H9 (cell line): ENCODE data around the gene CACNB4. TPM values are rescaled to one million over a fixed set of nuclear protein-coding genes. Genes with fewer than 3 reads are reported as not detected.
"Not testable (repeated sequence)": the region's sequence is repeated elsewhere in the genome, so short reads cannot be mapped to it uniquely, and the experiment has no call there.

Source experiments
- DNase-seq: peaks from one replicate; pipeline ENCODE4 v3.0.0-alpha.2; 2017
- H2AFZ ChIP-seq: one replicate; pipeline ENCODE4 v1.6.1; 2013; ENCODE audit warnings: mild to moderate bottlenecking, low read length, control low read depth, moderate library complexity
- H2AK5ac ChIP-seq: 2 replicates; pipeline ENCODE4 v1.6.1; 2013; ENCODE audit warnings: low read length, control low read depth, mixed read lengths; ENCODE audit not compliant: insufficient read length
- H2BK120ac ChIP-seq: one replicate; pipeline ENCODE4 v1.6.1; 2013; ENCODE audit warnings: low read depth, mild to moderate bottlenecking, low read length, control low read depth, inconsistent platforms; ENCODE audit not compliant: poor library complexity, severe bottlenecking
- H2BK12ac ChIP-seq: 2 replicates; pipeline ENCODE4 v1.6.1; 2013; ENCODE audit warnings: low read length, control low read depth, mixed read lengths, low read depth; ENCODE audit not compliant: insufficient read length
- H2BK15ac ChIP-seq: 2 replicates; pipeline ENCODE4 v1.6.1; 2013; ENCODE audit warnings: low read depth, low read length, control low read depth
- H2BK20ac ChIP-seq: one replicate; pipeline ENCODE4 v1.6.1; 2013; ENCODE audit warnings: low read depth, mild to moderate bottlenecking, low read length, control low read depth, inconsistent platforms; ENCODE audit not compliant: poor library complexity, severe bottlenecking
- H2BK5ac ChIP-seq: 2 replicates; pipeline ENCODE4 v1.6.1; 2013; ENCODE audit warnings: low read length, control low read depth, mixed read lengths; ENCODE audit not compliant: insufficient read length
- H3K14ac ChIP-seq: 2 replicates; pipeline ENCODE4 v1.6.1; 2013; ENCODE audit warnings: low read length, control low read depth; ENCODE audit not compliant: insufficient read depth
- H3K18ac ChIP-seq: 2 replicates; pipeline ENCODE4 v1.6.1; 2013; ENCODE audit warnings: low read depth, mild to moderate bottlenecking, mixed read lengths, low read length, control low read depth; ENCODE audit not compliant: insufficient read length
- H3K23ac ChIP-seq: 2 replicates; pipeline ENCODE4 v1.6.1; 2013; ENCODE audit warnings: low read length, control low read depth, mixed read lengths, low read depth; ENCODE audit not compliant: insufficient read length
- H3K23me2 ChIP-seq: 2 replicates; pipeline ENCODE4 v1.6.1; 2013; ENCODE audit warnings: low read depth, mild to moderate bottlenecking, mixed read lengths, low read length, control low read depth; ENCODE audit not compliant: insufficient read length, poor library complexity, severe bottlenecking
- H3K27ac ChIP-seq: 2 replicates; pipeline ENCODE4 v1.5.1; 2013; ENCODE audit warnings: low read length, control low read depth, mixed read lengths, low read depth; ENCODE audit not compliant: insufficient read length
- H3K27me3 ChIP-seq: 2 replicates; pipeline ENCODE4 v1.6.1; 2013; ENCODE audit warnings: low read length, control low read depth, inconsistent platforms; ENCODE audit not compliant: insufficient read depth
- H3K4ac ChIP-seq: 2 replicates; pipeline ENCODE4 v1.6.1; 2013; ENCODE audit warnings: low read depth, mild to moderate bottlenecking, control low read depth, inconsistent platforms, low read length, moderate library complexity
- H3K4me1 ChIP-seq: 2 replicates; pipeline ENCODE4 v1.6.1; 2013; ENCODE audit warnings: low read length, control low read depth, inconsistent platforms; ENCODE audit not compliant: insufficient read depth
- H3K4me2 ChIP-seq: 2 replicates; pipeline ENCODE4 v1.6.1; 2013; ENCODE audit warnings: low read length, control low read depth, mixed read lengths; ENCODE audit not compliant: insufficient read length, insufficient read depth
- H3K56ac ChIP-seq: 2 replicates; pipeline ENCODE4 v1.6.1; 2013; ENCODE audit warnings: low read depth, mild to moderate bottlenecking, mixed read lengths, low read length, control low read depth; ENCODE audit not compliant: insufficient read length
- H3K79me1 ChIP-seq: 2 replicates; pipeline ENCODE4 v1.6.1; 2013; ENCODE audit warnings: low read depth, mild to moderate bottlenecking, moderate library complexity, low read length, control low read depth, inconsistent platforms; ENCODE audit not compliant: insufficient read depth, poor library complexity, severe bottlenecking
- H3K79me2 ChIP-seq: 2 replicates; pipeline ENCODE4 v1.6.1; 2013; ENCODE audit warnings: low read length, control low read depth, inconsistent platforms; ENCODE audit not compliant: insufficient read depth
- H3K9ac ChIP-seq: 2 replicates; pipeline ENCODE4 v1.6.1; 2013; ENCODE audit warnings: low read length, control low read depth, mixed read lengths; ENCODE audit not compliant: insufficient read length; ENCODE audit errors: extremely low read depth
- H3K9me3 ChIP-seq: one replicate; pipeline ENCODE4 v1.6.1; 2013; ENCODE audit warnings: low read depth, low read length, inconsistent platforms; ENCODE audit not compliant: control insufficient read depth
- H3T11ph ChIP-seq: one replicate; pipeline ENCODE4 v1.6.1; 2013; ENCODE audit warnings: mild to moderate bottlenecking, low read length, control low read depth, inconsistent platforms
- H4K20me1 ChIP-seq: one replicate; pipeline ENCODE4 v1.6.1; 2013; ENCODE audit not compliant: control insufficient read depth, insufficient read length, insufficient read depth
- H4K5ac ChIP-seq: 2 replicates; pipeline ENCODE4 v1.6.1; 2013; ENCODE audit warnings: low read depth, mild to moderate bottlenecking, mixed read lengths, low read length, control low read depth; ENCODE audit not compliant: insufficient read length
- H4K8ac ChIP-seq: replicated peaks from 2 replicates; pipeline ENCODE4 v1.6.1; 2013; ENCODE audit warnings: low read length, control low read depth, mixed read lengths, low read depth; ENCODE audit not compliant: insufficient read length
- H4K91ac ChIP-seq: 2 replicates; pipeline ENCODE4 v1.6.1; 2013; ENCODE audit warnings: low read depth, mild to moderate bottlenecking, moderate library complexity, mixed read lengths, low read length, control low read depth; ENCODE audit not compliant: insufficient read length
- H3K27ac Mint-ChIP-seq, 3 experiments: 2 replicates in 2 of 3; 3 replicates in 1 of 3; pipeline ENCODE4 v1.8.0; 2020 to 2021; ENCODE audit warnings: mixed read lengths in 3 of 3, mild to moderate bottlenecking in 1 of 3, moderate library complexity in 1 of 3
- H3K27me3 Mint-ChIP-seq: 2 replicates; pipeline ENCODE4 v1.8.0; 2021; ENCODE audit warnings: low read depth, mild to moderate bottlenecking, moderate library complexity, mixed read lengths
- H3K36me3 Mint-ChIP-seq, 3 experiments: 2 replicates in 2 of 3; 3 replicates in 1 of 3; pipeline ENCODE4 v1.8.0; 2020 to 2021; ENCODE audit warnings: low read depth in 3 of 3, mixed read lengths in 3 of 3; ENCODE audit not compliant: insufficient read depth in 1 of 3
- H3K4me1 Mint-ChIP-seq, 2 experiments: 2 replicates each; pipeline ENCODE4 v1.8.0; 2020; ENCODE audit warnings: mixed read lengths in 2 of 2
- H3K4me3 Mint-ChIP-seq, 2 experiments: 2 replicates in 1 of 2; 3 replicates in 1 of 2; pipeline ENCODE4 v1.8.0; 2020 to 2021; ENCODE audit warnings: mild to moderate bottlenecking in 2 of 2, mixed read lengths in 2 of 2, moderate library complexity in 1 of 2
- H3K9me3 Mint-ChIP-seq, 2 experiments: 2 replicates in 1 of 2; 3 replicates in 1 of 2; pipeline ENCODE4 v1.8.0; 2020; ENCODE audit warnings: mild to moderate bottlenecking in 2 of 2, mixed read lengths in 2 of 2, moderate library complexity in 1 of 2
- CTCF ChIP-seq: fragments of 200-600 bp; sonication (generic); conservative IDR thresholded peaks from 3 replicates; pipeline ENCODE4 v1.8.0; 2021; ENCODE audit warnings: antibody characterized with exemption, mild to moderate bottlenecking
- WGBS: extraction: QIAGEN DNeasy Blood & Tissue Kit; methylation state at CpG from one replicate; pipeline ENCODE4 v1.1.7; 2013; ENCODE audit warnings: missing lambda C conversion rate, low lambda C conversion rate, mixed read lengths; ENCODE audit not compliant: insufficient read length; ENCODE audit errors: extremely low coverage; 5-methylcytosine and 5-hydroxymethylcytosine counted together
- total RNA-seq: library from RNA; stranded (reverse); gene quantifications from 2 replicates; pipeline ENCODE4 v1.2.1, GENCODE V29; 2021

CACNB4 gene
- total RNA-seq, 1 experiment from 2014 or later = 1.4 TPM

GRCh38 chr2:151916632-151917031 lies 182.2 kb downstream of the CACNB4 start:
- Histone ChIP-seq H3K79me1 (no peaks in the 10 kb centered on the region), H2AK5ac (no peak overlapping the region), H4K8ac (no peak overlapping the region), H3K9ac (no peak overlapping the region), H2BK12ac (no peak overlapping the region), H2BK20ac (no peak overlapping the region), H4K20me1 (no peaks in the 10 kb centered on the region), H3T11ph (no peak overlapping the region), H4K5ac (no peak overlapping the region), H3K27ac (no peak overlapping the region), H3K27me3 (no peaks in the 10 kb centered on the region), H3K4me2 (no peak overlapping the region), H2BK15ac (no peak overlapping the region), H2BK120ac (no peak overlapping the region), H3K79me2 (no peaks in the 10 kb centered on the region), H3K23ac (no peak overlapping the region), H3K18ac (no peak overlapping the region), H3K4me1 (no peaks in the 10 kb centered on the region), H2BK5ac (no peak overlapping the region), H3K4ac (no peak overlapping the region), H2AFZ (no peak overlapping the region), H3K9me3 (no peaks in the 10 kb centered on the region), H3K56ac (no peak overlapping the region), H3K14ac (no peak overlapping the region), H3K23me2 (no peaks in the 10 kb centered on the region), H4K91ac (no peak overlapping the region)
- no CpG with 5 or more reads among the region's 5 CpGs for WGBS
- Mint-ChIP-seq H3K27ac (no peak overlapping the region), H3K36me3 (no peaks in the 10 kb centered on the region), H3K4me3 (no peak overlapping the region), H3K27me3 (no peaks in the 10 kb centered on the region), H3K9me3 (peaks cover 0 to 3% of the 10 kb centered on the region in 2 experiments; a peak in 1 of 5 replicates), H3K4me1 (no peaks in the 10 kb centered on the region)
- no peak for DNase-seq
- no peak for TF ChIP-seq CTCF

- WGBS = no CpG with 5 or more reads among the region's 7 CpGs
These were observed 183.2 kb downstream of the CACNB4 start for GRCh38 chr2:151915629-151916025.

More at GRCh38 chr2:151915629-151916025, 183.2 kb downstream of the CACNB4 start:
- H3K79me1 ChIP-seq, H3K18ac ChIP-seq, H3K9ac ChIP-seq, H3K4me1 Mint-ChIP-seq, H2BK12ac ChIP-seq, H2BK120ac ChIP-seq, H3K4ac ChIP-seq, H2AFZ ChIP-seq, H3K9me3 ChIP-seq, H2AK5ac ChIP-seq, H2BK20ac ChIP-seq, H3K14ac ChIP-seq, H3K27ac ChIP-seq, H4K20me1 ChIP-seq, H2BK5ac ChIP-seq, H3K56ac ChIP-seq, H3K4me1 ChIP-seq, H3K79me2 ChIP-seq, H2BK15ac ChIP-seq, H4K8ac ChIP-seq, H3K27ac Mint-ChIP-seq, H3K23me2 ChIP-seq, H3K4me2 ChIP-seq, H3K9me3 Mint-ChIP-seq, H3T11ph ChIP-seq, H3K27me3 ChIP-seq, H3K23ac ChIP-seq, H3K27me3 Mint-ChIP-seq, H3K36me3 Mint-ChIP-seq, H4K5ac ChIP-seq, DNase-seq, H3K4me3 Mint-ChIP-seq, H4K91ac ChIP-seq: not testable (repeated sequence)
